ENCODE data around the gene KITLG.

GRCh38 chr12:88451205-88451604 is 129.1 kb downstream of the KITLG start:
- no peak for TF ChIP-seq CTCF (IDR thresholded peaks at IDR 0.05)
- no peak for TF ChIP-seq POLR2A (IDR thresholded peaks at IDR 0.05)

Measured in testis (tissue), 2 donors.